Choroid plexus epithelial cell (primary cell): ENCODE measurements around the gene ETV6.

Experiments
- DNase-seq: peaks from one replicate; pipeline ENCODE4 v3.0.0-alpha.2; 2010; ENCODE audit warnings: low read depth
- H3K4me3 ChIP-seq: 2 replicates; pipeline ENCODE4 v1.5.1; 2011; ENCODE audit warnings: low read depth, mild to moderate bottlenecking, control low read depth, low read length, moderate library complexity
- TF ChIP-seq, protein P1 (sequence below): conservative IDR thresholded peaks from 2 replicates; pipeline ENCODE4 v1.5.1; 2011; ENCODE audit warnings: low read depth, mild to moderate bottlenecking, control low read depth, inconsistent platforms, low read length, moderate library complexity

ETV6 gene

DNA sequence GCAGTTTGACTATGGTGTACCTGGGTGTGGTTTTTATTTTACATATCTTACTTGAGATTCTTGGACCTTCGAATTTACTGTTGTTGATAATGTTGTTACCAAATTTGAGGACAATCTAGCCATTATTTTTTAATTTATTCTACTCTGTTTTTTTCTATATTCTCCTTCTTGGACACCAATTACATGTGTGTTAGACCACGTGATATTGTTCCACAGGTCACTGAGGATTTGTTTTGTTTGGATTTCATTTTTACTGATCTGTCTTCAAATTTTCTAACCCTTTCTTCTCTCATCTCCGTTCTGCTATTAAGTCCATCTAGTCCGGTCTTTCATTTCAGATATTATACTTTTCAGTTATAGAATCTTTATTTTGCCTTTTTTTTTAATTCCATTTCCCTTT is 216.3 kb downstream of the ETV6 start:
- TF ChIP-seq, protein P1, sequence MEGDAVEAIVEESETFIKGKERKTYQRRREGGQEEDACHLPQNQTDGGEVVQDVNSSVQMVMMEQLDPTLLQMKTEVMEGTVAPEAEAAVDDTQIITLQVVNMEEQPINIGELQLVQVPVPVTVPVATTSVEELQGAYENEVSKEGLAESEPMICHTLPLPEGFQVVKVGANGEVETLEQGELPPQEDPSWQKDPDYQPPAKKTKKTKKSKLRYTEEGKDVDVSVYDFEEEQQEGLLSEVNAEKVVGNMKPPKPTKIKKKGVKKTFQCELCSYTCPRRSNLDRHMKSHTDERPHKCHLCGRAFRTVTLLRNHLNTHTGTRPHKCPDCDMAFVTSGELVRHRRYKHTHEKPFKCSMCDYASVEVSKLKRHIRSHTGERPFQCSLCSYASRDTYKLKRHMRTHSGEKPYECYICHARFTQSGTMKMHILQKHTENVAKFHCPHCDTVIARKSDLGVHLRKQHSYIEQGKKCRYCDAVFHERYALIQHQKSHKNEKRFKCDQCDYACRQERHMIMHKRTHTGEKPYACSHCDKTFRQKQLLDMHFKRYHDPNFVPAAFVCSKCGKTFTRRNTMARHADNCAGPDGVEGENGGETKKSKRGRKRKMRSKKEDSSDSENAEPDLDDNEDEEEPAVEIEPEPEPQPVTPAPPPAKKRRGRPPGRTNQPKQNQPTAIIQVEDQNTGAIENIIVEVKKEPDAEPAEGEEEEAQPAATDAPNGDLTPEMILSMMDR, result no peak
- no peak for DNase-seq
- no peak overlapping the region for H3K4me3 ChIP-seq

DNA sequence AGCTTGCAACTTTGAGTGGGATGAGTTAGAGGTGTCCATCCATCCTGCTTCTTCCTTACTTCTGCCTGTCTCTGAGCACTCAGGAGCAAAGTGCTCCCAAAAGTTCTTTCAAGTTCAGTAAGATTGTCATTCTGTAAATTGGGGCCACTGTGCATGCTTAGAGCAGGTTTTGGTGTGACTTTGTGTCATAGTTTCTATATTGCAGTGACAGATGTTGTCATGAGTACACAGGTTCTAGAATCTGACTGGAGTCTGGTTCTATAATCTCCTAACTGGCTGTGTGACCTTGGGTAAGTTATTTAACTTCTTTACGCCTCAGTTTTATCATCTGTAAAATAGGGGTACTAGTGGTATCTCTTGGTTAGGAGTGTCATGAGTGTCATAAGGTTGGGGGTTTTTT is 218.6 kb downstream of the ETV6 start:
- DNase-seq, result no peak
- no peak overlapping the region for H3K4me3 ChIP-seq
- TF ChIP-seq, protein P1, result no peak

DNA sequence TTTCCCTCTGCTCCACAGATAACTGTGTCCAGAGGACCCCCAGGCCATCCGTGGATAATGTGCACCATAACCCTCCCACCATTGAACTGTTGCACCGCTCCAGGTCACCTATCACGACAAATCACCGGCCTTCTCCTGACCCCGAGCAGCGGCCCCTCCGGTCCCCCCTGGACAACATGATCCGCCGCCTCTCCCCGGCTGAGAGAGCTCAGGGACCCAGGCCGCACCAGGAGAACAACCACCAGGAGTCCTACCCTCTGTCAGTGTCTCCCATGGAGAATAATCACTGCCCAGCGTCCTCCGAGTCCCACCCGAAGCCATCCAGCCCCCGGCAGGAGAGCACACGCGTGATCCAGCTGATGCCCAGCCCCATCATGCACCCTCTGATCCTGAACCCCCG is 219.9 kb downstream of the ETV6 start:
- no peak for DNase-seq
- no peak overlapping the region for H3K4me3 ChIP-seq
- TF ChIP-seq, protein P1, result no peak

DNA sequence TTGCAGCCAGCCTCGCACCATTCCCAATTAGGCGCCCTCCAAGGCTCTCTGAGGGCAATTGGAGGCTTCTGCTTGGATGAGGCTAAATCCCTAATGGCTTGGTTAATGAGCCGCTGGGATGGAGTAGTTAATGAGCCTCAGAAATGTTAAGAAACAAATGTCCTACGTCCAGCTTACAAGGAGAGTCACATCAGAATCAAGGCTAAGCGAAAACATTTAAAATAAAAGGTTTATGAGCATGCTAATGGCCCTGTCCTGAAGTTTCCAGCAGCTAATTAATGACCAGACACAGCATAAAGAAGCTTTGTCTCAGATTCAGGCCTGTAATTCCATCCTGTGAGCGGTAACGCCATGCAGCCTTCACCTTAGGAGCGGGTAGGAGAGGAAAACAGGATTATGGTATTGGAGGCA is 220.6 kb downstream of the ETV6 start:
- TF ChIP-seq, protein P1, result no peak
- H3K4me3 ChIP-seq, result no peak overlapping the region
- no peak for DNase-seq

DNA sequence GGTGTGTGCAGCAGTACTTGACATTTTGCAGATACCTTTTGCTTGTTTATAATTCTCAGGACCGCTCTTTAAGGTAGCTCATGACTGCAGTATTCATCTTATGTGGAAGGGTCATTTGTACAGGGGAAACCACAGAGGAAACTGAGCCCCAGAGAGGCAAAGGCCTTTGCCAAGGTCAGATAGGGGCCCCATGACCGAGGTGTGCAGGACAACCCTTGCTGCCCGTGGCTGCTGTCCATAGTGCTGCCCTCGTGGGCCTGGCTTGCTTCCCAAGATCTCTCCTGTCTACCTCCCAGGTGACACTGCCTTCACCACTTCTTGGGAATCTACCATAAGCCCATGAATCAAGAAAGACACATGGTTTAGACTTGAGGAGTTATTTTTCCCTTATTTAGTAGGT is 222.6 kb downstream of the ETV6 start:
- no peak for DNase-seq
- TF ChIP-seq, protein P1, result no peak
- no peak overlapping the region for H3K4me3 ChIP-seq

DNA sequence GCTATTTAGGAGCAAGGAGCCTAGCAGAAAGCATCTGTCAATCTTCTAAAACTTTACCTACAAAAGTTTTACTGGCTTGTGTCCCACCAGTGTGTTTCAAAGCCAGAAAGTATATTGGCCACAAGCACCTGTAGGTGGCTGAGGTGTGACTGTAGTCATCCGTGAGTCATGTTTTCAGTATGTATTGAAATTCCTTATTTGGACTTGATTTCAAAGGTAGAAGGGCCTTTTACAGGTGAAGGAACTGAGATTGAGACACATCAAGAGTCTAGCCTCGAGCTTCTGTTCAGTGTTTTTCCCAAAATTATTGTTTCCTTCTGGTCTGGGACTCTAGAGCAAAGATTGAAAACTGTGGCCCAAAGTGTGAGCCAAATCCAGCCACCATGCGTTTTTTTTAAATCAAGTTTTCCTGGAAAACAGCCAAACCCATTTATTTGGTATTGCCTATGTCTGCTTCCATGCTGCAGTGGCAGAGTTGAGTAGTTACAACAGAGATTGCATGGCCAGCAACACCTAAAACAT is 226.0 kb downstream of the ETV6 start:
- TF ChIP-seq, protein P1, result no peak
- no peak overlapping the region for H3K4me3 ChIP-seq
- DNase-seq, result no peak

DNA sequence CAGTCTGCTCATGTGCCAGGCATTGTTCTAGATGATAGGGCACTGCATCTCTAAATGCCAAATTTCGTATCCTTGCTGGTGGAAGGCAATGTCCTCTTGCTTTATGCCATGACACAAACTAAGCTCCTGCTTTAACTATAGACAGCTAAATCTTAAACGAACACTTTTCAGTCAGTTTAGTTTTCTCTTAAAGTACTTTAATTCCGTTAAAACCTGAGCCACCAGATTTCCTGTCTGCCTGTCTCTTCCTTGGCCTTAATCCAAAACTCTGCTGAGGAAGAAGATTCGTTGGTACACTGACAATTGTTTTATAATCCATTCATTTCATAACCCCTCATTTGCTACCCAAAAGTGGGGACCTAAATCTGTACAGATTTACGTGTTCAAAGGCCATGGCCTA is 226.8 kb downstream of the ETV6 start:
- H3K4me3 ChIP-seq, result no peak overlapping the region
- TF ChIP-seq, protein P1, result no peak
- DNase-seq, result no peak
